Stimulated activated CD8-positive, alpha-beta memory T cell treated with anti-CD3 and anti-CD28 coated beads, Interleukin-15, amount 100 ng/mL, for 48 hours (primary cell): Measurements from ENCODE around the gene HOXB6.

ENCODE experiments used
- DNase-seq, 2 donors: peaks; one replicate each; pipeline ENCODE4 v3.0.0-alpha.2; 2020; ENCODE audit warnings: low read depth in 2 of 2

The HOXB6 gene

DNA sequence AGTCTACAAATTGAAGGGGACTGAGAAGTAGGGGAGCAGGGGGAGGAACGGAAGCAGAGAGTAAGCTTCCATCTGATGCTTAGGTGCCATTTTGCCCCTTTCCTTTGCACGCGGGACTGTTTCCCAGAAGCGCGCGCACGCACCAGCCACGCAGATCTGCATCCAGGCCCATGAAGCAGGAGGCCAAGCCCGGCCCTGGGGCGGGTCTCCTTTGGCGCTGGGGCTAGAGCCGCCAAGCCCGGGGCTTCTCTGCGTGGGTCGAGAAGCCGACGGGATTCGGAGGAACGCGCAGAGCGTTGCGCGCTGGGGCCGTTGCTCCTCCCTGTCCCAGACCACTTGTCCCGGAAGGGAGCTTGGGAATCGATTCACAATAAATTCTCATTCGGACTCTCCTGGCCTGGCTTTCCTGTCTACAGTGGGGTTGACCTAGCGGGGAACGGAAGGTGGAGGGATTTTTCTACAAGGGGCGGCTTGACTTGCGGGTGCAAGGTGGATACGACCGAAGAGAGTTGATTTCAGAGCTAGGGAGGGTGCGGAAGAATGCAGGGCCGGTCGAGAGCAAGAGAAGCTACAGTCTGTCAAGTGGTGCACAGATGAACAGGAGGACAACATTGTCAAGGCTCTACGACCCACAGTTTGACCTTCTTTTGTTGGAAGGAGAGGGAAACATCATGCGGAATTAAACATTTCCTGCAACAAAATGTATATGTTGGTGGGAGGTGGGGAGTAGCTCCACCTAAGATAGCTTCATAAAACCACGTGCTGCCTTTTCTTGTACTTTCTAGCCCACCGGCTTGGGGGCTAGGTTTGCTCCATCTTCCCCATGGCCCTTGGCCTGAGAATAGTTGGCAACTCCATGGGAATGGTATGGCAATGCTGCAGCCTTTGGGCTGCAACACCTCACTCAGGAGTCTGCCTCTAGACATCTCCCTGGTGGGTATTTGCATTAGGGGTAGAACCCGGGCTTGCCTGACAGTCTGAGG is 16.9 kb upstream of the HOXB6 start:
- no peak for DNase-seq

DNA sequence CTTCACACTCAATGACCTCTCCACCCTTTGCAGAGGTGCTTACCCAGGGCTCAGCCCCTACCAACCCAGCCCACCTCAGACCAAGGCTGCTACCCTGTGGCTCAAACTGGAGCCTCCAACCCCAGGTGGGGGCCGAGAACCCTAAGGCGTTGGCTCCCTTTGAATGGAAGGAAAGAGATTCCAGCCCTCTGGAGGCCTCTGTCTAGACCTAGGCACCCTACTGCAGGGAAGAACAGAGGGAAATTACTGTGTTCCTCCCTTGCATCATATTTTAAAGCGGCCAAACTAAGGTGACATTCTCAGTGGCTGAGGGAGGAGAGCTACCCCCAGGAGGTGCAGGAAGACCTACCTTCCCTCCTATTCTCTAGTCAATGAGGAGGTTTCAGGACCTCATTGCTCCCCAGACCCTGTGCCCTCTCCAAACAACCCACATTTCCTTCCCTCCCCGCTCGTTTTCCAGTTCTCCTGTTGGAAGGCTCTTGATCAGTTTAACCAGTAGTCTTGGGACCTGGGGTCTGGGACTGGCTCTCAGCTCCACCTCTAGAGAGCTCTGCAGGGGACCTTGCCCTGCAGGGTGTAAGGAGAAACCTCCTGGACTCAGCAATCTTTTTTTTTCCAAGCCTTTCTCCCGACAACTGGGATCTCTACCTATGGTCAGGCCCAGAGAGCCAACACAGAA is 15.8 kb upstream of the HOXB6 start:
- DNase-seq, result no peak

DNA sequence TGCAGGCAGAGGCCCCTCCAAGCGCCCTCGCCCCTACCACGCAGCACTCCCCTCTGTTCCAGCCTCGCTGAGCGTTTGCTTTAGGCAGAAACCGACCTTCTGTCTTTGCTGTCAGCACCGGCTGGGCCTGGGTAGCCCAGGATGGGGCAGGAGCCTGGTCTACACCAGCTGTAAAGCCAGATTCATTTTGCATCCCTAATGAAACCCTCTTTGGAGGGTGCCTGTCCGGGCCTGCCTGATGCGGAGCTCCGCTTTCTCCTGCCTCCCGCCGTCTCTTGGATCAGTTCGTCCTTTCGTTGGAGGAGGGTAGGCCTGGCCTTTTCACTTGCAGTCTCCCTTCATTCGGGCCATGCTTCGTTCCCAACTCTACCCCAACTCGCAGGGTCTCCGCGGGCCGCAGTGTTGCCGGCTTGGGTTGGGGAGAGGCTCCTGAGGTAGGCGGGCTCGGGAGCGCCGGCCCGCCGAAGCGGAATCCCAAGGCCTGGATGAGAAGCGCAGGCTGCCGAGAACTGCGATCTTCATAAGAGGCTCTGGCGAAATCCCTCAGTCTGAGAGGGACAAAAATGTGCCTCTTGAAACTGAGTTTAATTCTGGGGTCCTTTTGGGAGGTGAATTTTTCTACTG is 15.2 kb upstream of the HOXB6 start:
- no peak for DNase-seq

DNA sequence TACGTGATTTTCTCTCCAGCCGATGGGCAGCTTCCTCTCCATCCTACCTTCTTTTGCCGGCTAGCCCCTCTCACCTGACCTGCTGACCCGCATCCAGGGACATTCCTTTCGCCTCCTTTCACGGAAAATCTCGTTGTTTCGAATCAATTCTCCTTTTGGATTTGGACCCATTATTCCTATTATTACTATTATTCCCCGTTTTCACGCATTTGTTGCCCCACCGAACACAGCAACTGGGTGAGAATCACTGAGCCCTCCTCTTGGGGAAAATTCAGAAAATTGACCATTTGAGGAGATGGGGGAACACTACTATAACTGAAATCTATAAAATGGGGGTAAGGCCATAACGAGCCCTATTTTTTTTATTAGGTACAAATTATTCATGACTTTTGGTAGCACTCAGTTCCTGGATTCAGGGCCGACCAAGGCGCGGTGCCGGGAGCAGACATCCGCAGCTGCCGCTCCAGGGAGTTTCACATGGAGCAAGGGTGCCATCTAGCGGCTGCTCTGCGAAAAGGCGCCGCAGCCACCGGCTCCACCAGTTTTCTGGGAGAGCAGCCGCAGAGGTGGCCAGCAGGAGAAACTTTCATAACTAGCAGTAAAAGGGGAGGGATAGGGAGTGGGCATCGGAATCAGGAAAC is 13.6 kb upstream of the HOXB6 start:
- peak; percentile 64 to 66 for DNase-seq

DNA sequence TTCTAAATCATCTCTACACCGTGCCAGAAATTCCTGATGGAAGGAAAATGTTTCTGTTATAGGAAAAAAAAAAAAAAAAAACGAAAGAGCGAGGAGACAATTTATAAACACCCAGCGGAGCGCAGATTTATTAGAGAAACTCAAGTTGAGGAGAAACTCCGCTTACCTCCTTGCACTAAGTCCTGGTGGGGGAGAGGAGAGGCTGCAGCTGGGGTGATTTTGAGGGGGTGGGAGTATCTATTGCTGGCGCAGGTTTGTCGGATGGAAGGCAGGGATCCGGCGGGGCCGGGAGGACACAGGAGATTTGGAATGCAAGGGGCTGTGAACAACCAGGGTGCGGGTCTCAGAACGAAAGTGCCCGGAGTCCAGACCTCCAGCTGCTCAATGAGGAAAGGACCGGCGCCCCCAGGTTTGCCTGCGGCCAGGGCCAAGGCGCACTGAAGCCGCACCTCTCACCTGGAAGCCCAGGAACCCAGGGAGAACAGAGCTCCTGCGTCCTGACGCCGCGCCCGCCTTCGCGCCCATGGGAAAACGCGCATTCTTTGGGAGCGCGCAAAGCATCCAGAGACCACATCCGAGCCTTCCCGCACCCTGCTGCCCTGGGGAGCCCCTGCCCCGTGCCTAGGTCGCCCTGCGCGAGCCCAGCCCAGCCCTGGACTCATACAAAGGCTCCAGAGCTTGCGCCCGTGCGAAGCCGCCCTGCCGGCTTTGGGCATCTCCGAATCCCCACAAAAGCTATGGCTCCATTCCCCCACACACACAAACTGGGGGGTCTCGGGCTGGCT is 12.9 kb upstream of the HOXB6 start:
- no peak for DNase-seq

DNA sequence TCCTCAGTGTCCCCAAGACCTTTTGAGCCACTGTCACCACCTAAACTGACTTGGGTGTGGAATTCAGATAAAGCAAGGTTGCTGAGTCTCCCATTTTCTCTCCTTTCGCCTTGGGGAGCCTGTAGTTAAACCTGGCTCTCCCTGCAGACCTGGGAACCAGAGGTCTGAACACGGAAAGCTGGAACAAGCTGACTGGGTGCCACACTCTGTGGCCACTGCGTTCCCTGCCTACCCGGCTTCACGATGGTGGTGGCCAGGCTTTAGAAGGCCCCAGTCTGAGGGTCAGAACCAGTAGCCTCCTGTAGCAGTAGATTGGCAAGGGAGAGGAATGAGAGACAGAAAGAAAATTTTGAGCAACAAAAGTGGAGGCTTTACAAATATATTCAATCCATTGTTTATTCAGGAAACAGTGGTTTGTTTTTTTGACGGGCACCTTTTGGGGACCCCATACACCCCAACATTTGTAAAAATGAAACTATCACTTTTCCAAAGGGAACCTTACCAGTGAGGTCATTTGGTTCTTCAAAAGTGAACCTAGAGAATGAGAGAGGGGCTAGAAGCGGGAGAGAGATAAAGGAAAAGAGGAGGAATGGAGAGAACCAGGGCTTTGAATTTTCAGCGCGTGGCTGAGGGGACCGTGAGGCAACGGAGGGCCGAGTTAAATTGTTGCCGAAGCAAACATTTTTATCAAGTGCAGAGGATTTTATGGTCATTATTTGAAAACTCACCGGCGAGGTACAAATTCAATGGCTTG is 12.1 kb upstream of the HOXB6 start:
- no peak for DNase-seq

DNA sequence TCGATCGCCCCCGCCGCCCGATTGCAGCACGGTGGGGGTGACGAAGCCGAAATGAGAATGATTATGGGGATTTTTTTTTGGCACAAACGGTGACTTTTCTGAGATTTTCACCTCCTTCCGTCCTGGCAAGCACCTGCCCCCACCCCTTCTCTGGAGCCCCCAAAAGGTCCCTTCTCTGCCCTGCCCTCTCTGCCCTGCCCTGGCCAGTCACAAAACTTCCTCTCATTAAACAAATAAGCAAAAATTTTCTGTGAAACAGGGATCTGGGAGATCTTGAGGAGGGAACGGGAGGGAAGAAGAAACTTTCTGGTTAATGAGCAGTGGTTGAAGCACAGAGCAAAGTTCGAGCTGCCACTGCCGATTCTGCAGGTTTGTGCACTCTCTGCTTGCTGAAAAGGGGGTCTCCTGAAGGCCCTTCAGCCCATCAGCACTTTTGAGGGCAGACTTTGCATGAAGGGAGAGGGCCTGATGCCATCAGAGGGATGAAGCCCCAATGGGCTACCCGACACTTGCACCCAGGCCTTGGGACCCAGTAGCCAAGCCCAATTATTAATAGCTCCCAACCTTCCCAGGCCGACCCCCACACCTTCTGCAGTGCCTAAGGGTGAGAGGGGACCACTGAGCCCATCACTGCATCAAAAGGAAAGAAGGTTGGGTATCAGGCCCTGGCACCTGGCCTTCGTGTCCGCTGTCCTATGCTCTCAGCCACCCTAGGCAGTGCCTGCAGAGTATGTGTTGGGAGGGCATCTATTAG is 11.4 kb upstream of the HOXB6 start:
- no peak for DNase-seq

DNA sequence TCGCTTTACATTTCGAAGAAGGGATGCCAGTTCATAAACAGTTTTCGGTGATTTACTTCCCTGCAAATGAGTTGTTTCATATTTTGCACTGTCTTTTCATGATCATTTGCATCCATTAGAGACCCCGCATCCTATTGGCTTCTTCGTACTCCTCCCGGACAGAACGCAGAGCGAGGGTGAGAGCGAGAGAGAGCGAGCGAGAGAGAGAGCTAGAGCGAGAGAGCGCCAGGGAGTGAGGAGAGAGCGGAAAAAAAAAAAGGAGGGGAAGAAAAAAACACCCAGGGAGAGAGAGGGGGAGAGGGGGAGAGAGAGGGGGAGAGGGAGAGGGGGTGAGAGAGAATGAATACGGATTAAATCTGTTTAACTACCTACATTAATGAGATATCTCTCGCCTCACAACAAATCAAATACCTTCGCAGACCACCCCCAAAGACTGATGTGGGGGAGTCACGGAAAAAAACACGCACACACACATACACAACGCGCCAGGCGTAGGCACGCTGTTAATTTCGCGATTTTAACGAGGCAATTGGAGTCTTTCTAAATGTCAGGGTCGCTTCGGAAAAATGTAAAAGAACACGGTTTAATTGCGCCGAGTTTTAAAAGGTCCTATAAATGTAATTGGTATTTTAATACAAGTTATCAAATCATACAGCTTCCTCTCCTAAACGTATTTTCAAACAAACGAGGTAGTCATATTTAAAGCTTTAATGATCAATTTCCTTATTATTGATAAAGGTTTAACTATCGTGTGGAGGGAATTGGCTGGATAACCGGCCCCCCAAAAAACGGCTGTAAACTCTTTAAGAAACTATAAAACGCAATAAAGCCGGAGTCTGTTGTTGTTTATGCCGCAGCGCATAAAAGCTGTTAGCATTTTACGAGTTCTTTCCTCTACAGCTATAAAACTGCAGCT is 10.5 kb upstream of the HOXB6 start, which contains the start of gene HOXB8:
Gene HOXB8, minus strand, starts transcription at position 246 of the 916 bp plus-strand sequence. CDS start 588 bp downstream, outside the sequence.
- no peak for DNase-seq

DNA sequence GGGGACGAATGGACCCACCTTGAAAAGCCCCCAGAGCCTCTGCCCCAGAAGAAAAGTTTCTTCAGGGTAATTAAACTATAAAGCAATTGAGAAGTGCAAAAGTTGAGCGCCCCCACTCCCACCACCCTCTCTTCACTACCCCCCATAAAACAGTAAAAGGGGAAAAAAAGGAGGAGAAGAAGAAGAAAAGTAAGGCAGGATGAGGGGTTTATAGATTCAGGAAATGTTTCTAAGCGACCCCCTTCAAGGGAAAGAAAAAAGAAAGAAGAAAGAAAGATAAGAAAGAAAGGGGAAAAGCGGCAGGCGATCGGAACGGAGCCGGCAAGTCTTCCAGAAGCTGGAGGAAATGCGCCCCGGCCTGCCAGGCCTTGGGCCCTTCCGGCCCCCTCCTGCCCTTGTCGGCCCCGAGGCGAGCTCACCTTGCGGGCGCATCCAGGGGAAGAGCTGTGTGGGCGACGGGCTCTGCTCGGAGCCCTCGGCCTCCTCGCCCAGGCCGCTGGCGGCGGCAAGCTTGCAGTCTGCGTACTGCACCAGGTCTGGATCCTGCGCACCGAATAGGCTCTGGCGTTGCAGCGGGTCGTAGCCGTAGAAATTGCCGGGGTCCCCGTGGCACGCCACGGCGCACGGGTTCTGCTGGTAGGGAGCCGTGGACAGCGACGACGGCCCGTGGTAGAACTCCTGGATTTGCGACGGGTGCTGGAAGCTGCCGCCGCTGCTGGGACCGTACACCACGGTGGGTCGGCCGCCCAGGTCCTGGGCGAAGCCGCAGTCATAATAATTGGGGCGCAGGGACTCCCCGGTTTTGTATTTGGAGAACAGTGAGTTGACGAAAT is 9.3 kb upstream of the HOXB6 start:
- DNase-seq, result no peak

DNA sequence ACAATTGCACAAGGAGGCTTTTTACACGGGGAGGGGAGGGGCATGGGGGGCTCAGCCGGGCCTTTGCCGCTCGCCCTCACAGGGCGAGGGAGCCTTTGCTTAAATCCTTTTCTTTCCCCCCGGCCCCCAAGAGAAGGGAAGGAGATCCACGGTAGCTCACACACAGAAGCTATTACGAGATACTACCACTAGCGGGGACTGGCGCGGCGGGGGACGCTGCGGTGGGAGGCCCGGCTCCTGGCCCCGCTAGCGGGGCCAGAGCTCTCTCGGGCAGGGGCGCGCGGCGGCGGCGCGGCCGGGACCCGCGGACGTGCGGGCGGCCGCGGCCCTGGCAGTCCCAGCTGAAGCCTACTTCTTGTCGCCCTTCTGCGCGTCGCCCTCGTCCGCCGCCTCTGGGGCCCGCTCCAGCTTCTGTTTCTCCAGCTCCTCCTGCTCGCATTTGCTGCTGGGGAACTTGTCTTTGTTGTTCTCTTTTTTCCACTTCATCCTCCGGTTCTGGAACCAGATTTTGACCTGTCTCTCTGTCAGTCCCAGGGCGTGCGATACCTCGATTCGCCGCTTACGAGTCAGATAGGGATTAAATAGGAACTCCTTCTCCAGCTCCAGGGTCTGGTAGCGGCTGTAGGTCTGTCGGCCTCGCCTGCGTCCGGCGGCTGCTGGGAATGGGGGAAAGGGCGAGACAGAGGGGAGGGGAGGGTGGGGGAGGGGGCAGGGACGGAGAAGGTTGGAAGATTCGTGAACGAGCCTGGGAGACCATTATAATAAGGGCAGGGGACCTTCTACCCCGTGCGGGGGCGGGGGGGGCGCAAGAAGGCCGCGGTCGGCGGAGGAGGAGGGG is 8.3 kb upstream of the HOXB6 start:
- no peak for DNase-seq

DNA sequence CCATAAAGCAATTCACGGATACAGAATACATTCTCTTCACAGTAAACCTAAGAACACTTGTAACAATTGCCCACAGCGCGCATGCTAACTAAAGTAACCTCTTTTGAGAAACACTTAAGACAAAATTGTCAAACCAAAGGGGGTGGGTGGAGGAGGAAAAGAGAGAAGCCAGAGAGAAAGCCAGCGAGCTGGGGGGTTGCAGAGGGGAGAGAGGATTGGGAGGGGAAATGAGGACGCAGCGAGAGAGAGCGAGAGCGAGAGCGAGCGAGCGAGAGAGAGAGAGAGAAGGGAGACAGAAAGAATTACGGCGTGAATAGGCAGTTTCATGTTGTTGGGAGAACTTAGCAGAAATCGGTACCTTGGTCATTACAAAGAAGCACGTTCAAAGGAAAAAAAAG is 7.7 kb upstream of the HOXB6 start:
- no peak for DNase-seq

DNA sequence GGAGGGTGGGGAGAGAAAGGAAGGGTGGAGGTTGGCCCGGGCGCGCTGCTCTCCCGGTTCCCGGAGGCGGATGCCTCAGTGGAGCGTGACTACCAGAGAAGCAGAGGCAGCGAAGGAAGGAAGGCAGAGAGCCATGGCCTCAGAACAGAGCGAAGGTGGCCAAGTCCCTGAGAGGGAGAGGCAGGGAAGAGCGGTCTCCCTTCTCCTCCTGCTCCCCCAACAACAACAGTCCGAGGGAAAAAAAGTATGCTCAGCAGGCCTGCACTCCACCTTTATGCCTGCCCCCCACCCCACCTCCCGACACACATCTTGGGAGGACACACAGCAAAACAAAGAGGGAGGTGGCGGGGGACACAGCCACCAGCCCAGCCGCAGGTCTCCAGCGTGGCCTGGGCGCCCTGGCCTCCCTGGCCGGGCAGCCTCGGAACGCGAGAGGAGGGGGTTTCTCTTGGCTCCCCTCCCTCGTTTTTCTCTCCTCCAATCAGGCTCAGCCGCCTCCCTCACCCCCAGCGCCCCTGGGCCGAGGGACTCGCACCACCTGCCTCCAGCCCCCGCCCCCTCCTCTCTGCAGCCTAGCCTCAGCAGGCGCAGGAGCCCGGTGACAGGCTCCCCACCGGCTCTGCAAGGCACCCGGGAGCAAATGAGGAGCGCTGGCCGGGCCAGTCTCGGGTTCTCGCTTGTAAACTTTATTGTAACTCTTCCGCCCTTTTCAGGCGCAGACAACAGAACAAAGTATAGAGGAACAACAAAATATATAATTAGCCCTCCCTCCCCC is 7.1 kb upstream of the HOXB6 start:
- DNase-seq, result no peak

DNA sequence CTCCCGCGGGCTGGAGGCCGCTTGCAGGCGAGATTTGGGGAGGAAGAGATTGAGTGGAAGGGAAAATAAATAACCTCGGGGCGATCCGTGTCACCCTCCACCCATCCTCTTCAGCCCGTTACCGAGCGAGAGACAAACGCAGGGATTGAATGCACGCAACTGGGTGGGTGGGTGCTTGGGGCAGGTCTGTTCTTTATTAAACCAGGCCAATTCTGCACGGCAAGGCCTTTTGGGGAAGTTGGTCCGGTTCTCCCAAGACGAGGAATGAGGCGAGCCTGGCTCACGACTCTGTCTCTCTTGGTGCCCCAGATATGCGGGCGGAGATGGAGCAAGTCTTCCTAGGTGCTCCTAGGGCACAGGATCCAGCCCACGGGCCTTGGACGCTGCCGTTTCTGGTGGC is 6.4 kb upstream of the HOXB6 start:
- no peak for DNase-seq

DNA sequence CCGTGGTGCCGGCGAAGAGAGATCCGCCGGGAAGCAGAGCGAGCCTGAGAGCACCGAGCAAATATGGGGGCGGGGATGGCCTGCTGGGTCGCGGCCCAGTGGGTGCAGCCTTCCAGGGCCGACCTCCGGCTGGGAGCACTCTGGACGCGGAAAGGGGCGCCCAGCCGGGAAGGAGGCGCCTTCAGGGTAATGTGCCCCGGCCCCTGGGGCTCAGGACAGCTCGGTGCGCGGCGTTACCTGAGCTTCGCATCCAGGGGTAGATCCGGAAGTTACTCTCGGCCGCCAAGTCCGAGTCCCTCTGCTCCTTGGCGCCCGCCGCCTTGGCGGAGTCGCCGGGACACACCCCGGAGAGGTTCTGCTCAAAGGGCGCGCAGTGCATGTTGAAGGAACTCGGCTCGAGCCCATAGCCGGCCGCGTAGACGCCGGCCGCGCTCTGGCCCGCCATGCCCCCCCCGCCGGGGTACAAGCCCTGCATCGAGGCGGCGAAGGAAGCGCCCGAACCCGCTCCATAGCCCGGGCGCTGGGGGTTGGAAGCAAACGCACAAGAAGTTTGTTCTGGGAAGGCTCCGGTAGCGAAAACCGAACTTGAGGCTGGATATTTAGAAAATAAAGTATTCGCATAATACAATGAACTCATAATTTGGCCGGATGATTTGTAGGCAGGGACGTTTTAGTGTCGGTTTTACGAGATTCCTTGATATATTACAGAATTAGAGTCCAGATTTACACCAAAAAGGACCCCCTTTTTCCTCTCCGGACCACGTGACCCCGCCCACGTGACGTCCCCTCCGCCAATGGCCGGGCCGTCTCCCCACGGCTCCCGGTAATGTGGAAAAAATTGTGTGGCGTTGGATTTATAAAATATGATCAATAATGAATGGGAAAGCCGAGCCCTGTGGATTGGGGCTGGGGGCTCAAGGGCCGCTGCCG is 5.8 kb upstream of the HOXB6 start, which contains the start of gene HOXB7:
Gene HOXB7, minus strand, starts transcription at position 736 of the 930 bp plus-strand sequence. Its CDS starts 99 bp downstream, at position 637.
- DNase-seq, result no peak
